Mucosa of descending colon (tissue), 3 donors: ENCODE data around the gene SLC39A2. TPM values are rescaled to one million over a fixed set of nuclear protein-coding genes. Genes with fewer than 3 reads are reported as not detected.

Experiments used
- ATAC-seq: fragments of 200-7000 bp; cut with Tn5 transposase; one replicate; pipeline ENCODE4 v1.9.1; 2020; ENCODE audit warnings: mild to moderate bottlenecking, moderate library complexity
- DNase-seq, 3 donors: peaks; one replicate each; pipeline ENCODE4 v3.0.0-alpha.2; 2020
- H3K36me3 ChIP-seq: fragments of 200-600 bp; one replicate; pipeline ENCODE4 v1.8.0; 2021; ENCODE audit warnings: low read depth, mild to moderate bottlenecking
- H3K4me1 ChIP-seq: fragments of 200-600 bp; one replicate; pipeline ENCODE4 v1.8.0; 2021; ENCODE audit warnings: low read depth, mild to moderate bottlenecking
- H3K4me3 ChIP-seq: fragments of 200-600 bp; one replicate; pipeline ENCODE4 v1.8.0; 2021; ENCODE audit warnings: mild to moderate bottlenecking
- H3K9me3 ChIP-seq: fragments of 200-600 bp; one replicate; pipeline ENCODE4 v1.8.0; 2021; ENCODE audit warnings: mild to moderate bottlenecking
- CTCF ChIP-seq: fragments of 200-600 bp; IDR thresholded peaks from one replicate; pipeline ENCODE4 v1.8.0; 2022; ENCODE audit warnings: antibody characterized with exemption, mild to moderate bottlenecking
- intact Hi-C, 2 donors: fragments of 100-400 bp; cut with DNase I in 1 of 2; cut with micrococcal nuclease in 1 of 2; formaldehyde crosslinking; loops; one replicate each; pipeline versions ENCODE4 v1.11.0 to v1.11.1; 2022; cut with DNase I, micrococcal nuclease
- microRNA-seq: library from miRNA; unstranded; fragments of <30 nt; microRNA quantifications from one replicate; pipeline ENCODE4, GENCODE V29; 2019
- total RNA-seq, 3 donors: library from RNA; stranded (reverse); fragmentation: NEBNext Ultra II Directional in 2 of 3; extraction: Animal tissue kit (Norgen Biotek cat#: 25700) in 2 of 3; gene quantifications; one replicate each; pipeline versions ENCODE4 v1.2.1 to v1.2.4, GENCODE V29; 2021 to 2023
- donor health status: DM: no; HTN: no; CAD: no; lungs with moderate emphysema.
- donor health status: DM: no; HTN: no; CAD: no.
- donor health status: DM: no; HTN: yes; CAD: no.

Gene SLC39A2
- total RNA-seq, 3 donors from 2014 or later, result 0.28 to 4.9 (median 2.0) TPM

GRCh38 chr14:21048638-21049037, 49.5 kb downstream of the SLC39A2 start:
- TF ChIP-seq CTCF, result no peak
- ATAC-seq, result no peak

GRCh38 chr14:21049271-21049673, 50.2 kb downstream of the SLC39A2 start:
- Histone ChIP-seq H3K9me3 (no peaks in the 10 kb centered on the region), H3K36me3 (no peaks in the 10 kb centered on the region), H3K4me3 (no peak overlapping the region), H3K4me1 (peaks cover 10% of the 10 kb centered on the region)
- DNase-seq (no peak), ATAC-seq (no peak)
- intact Hi-C loops, result no loop called here
- no peak for TF ChIP-seq CTCF

More at GRCh38 chr14:21048638-21049037, 49.5 kb downstream of the SLC39A2 start:
- intact Hi-C loops, result no loop called here
- no peaks in the 10 kb centered on the region for H3K36me3 ChIP-seq
- no peaks in the 10 kb centered on the region for H3K9me3 ChIP-seq
- H3K4me1 ChIP-seq, result peaks cover 10% of the 10 kb centered on the region
- no peak for DNase-seq
- H3K4me3 ChIP-seq, result no peak overlapping the region

- DNase-seq, result no peak
- Histone ChIP-seq H3K4me1 (peaks cover 19% of the 10 kb centered on the region), H3K36me3 (no peaks in the 10 kb centered on the region)
Observed at GRCh38 chr14:21050597-21050996, 51.5 kb downstream of the SLC39A2 start.

More at GRCh38 chr14:21050597-21050996, 51.5 kb downstream of the SLC39A2 start:
- no peak for ATAC-seq
- Histone ChIP-seq H3K4me3 (no peak overlapping the region), H3K9me3 (no peaks in the 10 kb centered on the region)
- no peak for TF ChIP-seq CTCF
- intact Hi-C loops, result no loop called here

Small RNA genes within 50 kb of the gene (microRNA-seq; reads per million reads assigned to microRNA genes)
- gene MIR6717, result not detected

Other genes with a start within 250 kb of the SLC39A2 start
- gene EDDM3B, start 230.9 kb upstream of the SLC39A2 start, total RNA-seq, result not detected
- 10 to 100 TPM in 1 of 3 donors, 1 to 10 TPM in 2; 3.3 to 13.7 (median 9.1) TPM for gene RNASE6, start 218.0 kb upstream of the SLC39A2 start, total RNA-seq
- 100 to 1,000 TPM; 105 to 275 (median 203) TPM for gene RNASE1, start 196.4 kb upstream of the SLC39A2 start, total RNA-seq
- not detected for gene RNASE3, start 107.9 kb upstream of the SLC39A2 start, total RNA-seq
- 1 to 10 TPM in 1 of 3 donors, under 1 TPM in 1, not detected in 1; 0.96 to 4.0 TPM for gene RNASE2, start 43.8 kb upstream of the SLC39A2 start, total RNA-seq
- 10 to 100 TPM; 61.1 to 87.3 (median 73.1) TPM for gene METTL17, start 9.3 kb upstream of the SLC39A2 start, total RNA-seq
- gene NDRG2, start 25.8 kb downstream of the SLC39A2 start, total RNA-seq, result 100 to 1,000 TPM; 156 to 212 (median 188) TPM
- 1 to 10 TPM in 1 of 3 donors, under 1 TPM in 1, not detected in 1; 0.58 to 2.3 TPM for gene TPPP2, start 30.9 kb downstream of the SLC39A2 start, total RNA-seq
- not detected for gene RNASE13, start 35.5 kb downstream of the SLC39A2 start, total RNA-seq
- gene RNASE7, start 43.1 kb downstream of the SLC39A2 start, total RNA-seq, result under 1 TPM in 2 of 3 donors, not detected in 1; 0.19 to 0.32 TPM
- not detected for gene RNASE8, start 58.5 kb downstream of the SLC39A2 start, total RNA-seq
- 10 to 100 TPM; 44.3 to 69.3 (median 47.8) TPM for gene ARHGEF40, start 71.0 kb downstream of the SLC39A2 start, total RNA-seq
- gene ZNF219, start 99.4 kb downstream of the SLC39A2 start, total RNA-seq, result 100 to 1,000 TPM in 1 of 3 donors, 10 to 100 TPM in 2; 56.6 to 103 (median 58.2) TPM
- 10 to 100 TPM; 20.2 to 46.0 (median 43.9) TPM for gene TMEM253, start 101.8 kb downstream of the SLC39A2 start, total RNA-seq
- not detected for gene OR5AU1, start 156.8 kb downstream of the SLC39A2 start, total RNA-seq